ENCODE data around the gene RMRP. TPM values are rescaled to one million over a fixed set of nuclear protein-coding genes. Genes with fewer than 3 reads are reported as not detected.

RMRP gene
- total RNA-seq, 4 donors from 2014 or later = 649 to 2,915 (median 1,530) TPM

DNA sequence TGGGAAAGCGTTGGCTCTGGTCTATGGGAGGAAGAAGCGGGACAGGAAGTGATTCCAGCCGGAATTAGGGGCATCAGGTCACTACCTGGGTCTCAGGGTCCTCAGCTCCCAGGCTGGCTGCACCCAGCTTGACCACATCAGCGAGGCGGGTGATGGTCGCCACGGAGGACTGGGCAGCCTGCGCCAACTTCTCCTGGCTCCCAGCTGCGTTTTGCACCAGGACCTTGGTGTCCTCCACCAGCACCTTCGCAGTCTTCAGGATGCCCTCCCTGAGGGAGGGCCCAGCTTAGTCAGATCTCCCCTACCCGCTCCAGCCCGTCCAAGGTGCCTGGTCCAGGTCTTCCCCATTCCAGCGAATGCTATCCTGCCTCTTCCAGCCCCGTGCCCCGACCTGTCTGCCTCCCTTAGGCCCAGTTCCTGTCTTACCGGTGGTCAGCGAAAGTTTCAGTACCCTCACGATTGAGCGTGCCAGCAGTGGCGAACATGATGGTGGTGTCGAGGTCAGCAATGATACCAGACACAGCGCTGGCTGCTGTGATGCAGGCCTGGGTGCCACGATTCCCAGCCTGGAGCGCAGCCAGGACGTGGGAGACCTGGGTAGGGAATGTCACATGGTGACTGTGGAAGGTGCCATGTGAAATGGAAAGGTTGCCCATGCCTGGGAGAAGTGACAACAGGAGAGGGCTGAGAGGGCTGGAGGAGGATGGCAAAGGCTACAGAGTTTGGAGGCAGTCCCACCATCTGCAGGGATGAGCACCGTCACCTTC lies 46.3 kb upstream of the RMRP start:
- TF ChIP-seq POLR2A (IDR thresholded peaks at IDR 0.05) (no peak), EP300 (IDR thresholded peaks at IDR 0.05) (no peak)
- TF ChIP-seq, protein P1, sequence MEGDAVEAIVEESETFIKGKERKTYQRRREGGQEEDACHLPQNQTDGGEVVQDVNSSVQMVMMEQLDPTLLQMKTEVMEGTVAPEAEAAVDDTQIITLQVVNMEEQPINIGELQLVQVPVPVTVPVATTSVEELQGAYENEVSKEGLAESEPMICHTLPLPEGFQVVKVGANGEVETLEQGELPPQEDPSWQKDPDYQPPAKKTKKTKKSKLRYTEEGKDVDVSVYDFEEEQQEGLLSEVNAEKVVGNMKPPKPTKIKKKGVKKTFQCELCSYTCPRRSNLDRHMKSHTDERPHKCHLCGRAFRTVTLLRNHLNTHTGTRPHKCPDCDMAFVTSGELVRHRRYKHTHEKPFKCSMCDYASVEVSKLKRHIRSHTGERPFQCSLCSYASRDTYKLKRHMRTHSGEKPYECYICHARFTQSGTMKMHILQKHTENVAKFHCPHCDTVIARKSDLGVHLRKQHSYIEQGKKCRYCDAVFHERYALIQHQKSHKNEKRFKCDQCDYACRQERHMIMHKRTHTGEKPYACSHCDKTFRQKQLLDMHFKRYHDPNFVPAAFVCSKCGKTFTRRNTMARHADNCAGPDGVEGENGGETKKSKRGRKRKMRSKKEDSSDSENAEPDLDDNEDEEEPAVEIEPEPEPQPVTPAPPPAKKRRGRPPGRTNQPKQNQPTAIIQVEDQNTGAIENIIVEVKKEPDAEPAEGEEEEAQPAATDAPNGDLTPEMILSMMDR (IDR thresholded peaks at IDR 0.05) = no peak
- Histone ChIP-seq H3K27me3 (no peaks in the 10 kb centered on the region), H3K9me3 (no peaks in the 10 kb centered on the region), H3K27ac (no peak overlapping the region), H3K36me3 (peaks cover 17 to 100% (median 78%) of the 10 kb centered on the region in 3 donors), H3K4me1 (no peaks in the 10 kb centered on the region), H3K4me3 (no peak overlapping the region)
- WGBS, 2 donors = 92 to 93% methylated on average over 26 of the region's 26 CpGs
- no peak for DNase-seq (ENCODE audit: low spot score in 2 of 2)

DNA sequence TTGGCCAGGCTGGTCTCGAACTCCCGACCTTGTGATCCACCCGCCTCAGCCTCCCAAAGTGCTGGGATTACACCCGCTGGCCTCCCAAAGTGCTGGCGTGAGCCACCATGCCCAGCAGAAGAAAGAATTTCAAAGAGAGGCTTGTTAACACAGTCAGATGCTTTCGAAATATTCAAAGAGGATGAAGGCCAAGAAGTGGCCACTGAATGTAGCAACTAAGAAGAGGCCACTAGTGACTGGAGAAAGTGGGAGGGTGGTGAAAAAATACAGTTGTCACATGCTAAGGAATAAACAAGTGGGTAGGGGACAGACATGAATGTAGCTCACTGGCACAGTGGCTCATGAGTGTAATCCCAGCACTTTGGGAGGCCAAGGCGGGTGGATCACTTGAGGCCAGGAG lies 44.9 kb upstream of the RMRP start:
- Histone ChIP-seq H3K27me3 (no peaks in the 10 kb centered on the region), H3K4me3 (no peak overlapping the region), H3K9me3 (no peaks in the 10 kb centered on the region), H3K27ac (no peak overlapping the region), H3K4me1 (peaks cover 0 to under 1% (median 0%) of the 10 kb centered on the region in 4 donors), H3K36me3 (peaks cover 17 to 100% (median 79%) of the 10 kb centered on the region in 3 donors)
- DNase-seq (ENCODE audit: low spot score in 2 of 2) = no peak
- WGBS, 2 donors = 89 to 97% methylated on average over 7 of the region's 7 CpGs
- TF ChIP-seq, protein P1 (IDR thresholded peaks at IDR 0.05) = no peak
- TF ChIP-seq EP300 (IDR thresholded peaks at IDR 0.05) (no peak), POLR2A (IDR thresholded peaks at IDR 0.05) (no peak)

DNA sequence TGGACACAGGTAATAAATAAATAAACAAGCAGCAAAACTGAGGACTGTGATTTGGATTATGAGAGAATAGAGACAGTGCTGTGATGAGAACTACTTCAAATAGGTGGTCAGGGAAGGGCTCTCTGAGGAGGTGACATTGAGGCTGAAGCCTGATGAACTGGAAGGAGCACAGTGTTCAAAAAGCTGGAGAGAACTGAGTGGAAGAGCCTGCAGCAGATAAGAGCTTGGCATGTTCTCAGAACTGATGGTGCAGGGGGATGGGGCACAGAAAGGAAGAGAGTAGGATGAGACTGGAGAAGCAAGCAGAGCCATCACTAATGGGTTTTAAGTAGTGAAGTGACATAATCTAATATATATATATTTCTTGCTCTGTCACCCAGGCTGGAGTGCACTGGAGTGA lies 43.1 kb upstream of the RMRP start:
- Histone ChIP-seq H3K36me3 (peaks cover 12 to 99% (median 64%) of the 10 kb centered on the region in 3 donors), H3K27me3 (no peaks in the 10 kb centered on the region), H3K4me1 (peaks cover 0 to 18% (median 4%) of the 10 kb centered on the region in 4 donors), H3K27ac (no peak overlapping the region), H3K9me3 (no peaks in the 10 kb centered on the region), H3K4me3 (no peak overlapping the region)
- DNase-seq (ENCODE audit: low spot score in 2 of 2) = no peak
- TF ChIP-seq EP300 (IDR thresholded peaks at IDR 0.05) (no peak), POLR2A (IDR thresholded peaks at IDR 0.05) (no peak)
- TF ChIP-seq, protein P1 (IDR thresholded peaks at IDR 0.05) = no peak

DNA sequence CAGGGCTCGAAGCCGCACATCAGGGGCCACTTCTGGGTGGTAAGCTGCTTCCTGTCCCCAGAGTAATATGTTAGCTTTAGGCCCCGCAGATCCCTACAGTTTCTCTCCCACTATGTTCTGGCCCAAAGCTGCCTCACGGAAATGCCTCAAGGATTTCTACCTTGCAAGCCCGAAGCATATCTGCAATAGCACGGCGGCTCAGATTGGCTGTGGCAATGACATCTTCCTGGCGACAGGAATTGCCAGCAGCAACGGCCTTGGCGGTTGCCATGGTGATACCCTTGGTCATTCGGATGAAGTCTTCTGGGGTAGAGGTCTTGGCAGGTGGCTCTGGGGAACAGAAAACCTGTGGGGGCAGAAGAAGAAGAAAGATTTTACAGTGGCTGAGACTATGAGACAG lies 42.2 kb upstream of the RMRP start:
- WGBS, 2 donors = 83 to 85% methylated on average over 11 of the region's 11 CpGs
- no peak for DNase-seq (ENCODE audit: low spot score in 2 of 2)
- no peaks in the 10 kb centered on the region for H3K9me3 ChIP-seq
- no peak overlapping the region for H3K4me3 ChIP-seq
- H3K36me3 ChIP-seq = peaks cover 6 to 94% (median 58%) of the 10 kb centered on the region in 3 donors
- peaks cover 0 to 21% (median 4%) of the 10 kb centered on the region in 4 donors for H3K4me1 ChIP-seq
- no peak overlapping the region for H3K27ac ChIP-seq
- TF ChIP-seq POLR2A (IDR thresholded peaks at IDR 0.05) (no peak), EP300 (IDR thresholded peaks at IDR 0.05) (no peak)
- TF ChIP-seq, protein P1 (IDR thresholded peaks at IDR 0.05) = no peak
- no peaks in the 10 kb centered on the region for H3K27me3 ChIP-seq

DNA sequence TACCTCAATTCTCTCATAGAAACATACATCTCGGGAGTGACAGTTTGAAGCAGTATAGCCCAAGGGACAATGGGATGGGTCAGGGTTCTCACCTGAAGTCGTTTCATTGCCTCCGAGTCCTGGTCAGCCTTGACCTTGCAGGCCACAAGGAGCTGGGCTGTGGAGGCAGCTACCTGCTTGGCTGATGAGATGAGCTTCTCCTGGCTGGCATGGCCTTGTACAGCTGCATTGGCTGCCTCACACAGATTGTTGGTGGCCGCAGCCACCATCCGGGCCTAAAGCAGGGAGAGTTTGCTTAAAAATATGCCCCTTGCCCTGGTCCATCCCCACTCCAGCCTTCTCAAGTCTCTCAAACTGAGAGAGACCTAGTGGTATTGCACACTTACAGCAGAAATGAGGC lies 40.4 kb upstream of the RMRP start:
- no peaks in the 10 kb centered on the region for H3K9me3 ChIP-seq
- H3K4me1 ChIP-seq = peaks cover 0 to 29% (median 4%) of the 10 kb centered on the region in 4 donors
- no peak overlapping the region for H3K4me3 ChIP-seq
- WGBS, 2 donors = 81 to 92% methylated on average over 5 of the region's 5 CpGs
- TF ChIP-seq POLR2A (IDR thresholded peaks at IDR 0.05) (no peak), EP300 (IDR thresholded peaks at IDR 0.05) (no peak)
- TF ChIP-seq, protein P1 (IDR thresholded peaks at IDR 0.05) = no peak
- no peak for DNase-seq (ENCODE audit: low spot score in 2 of 2)
- H3K27ac ChIP-seq = no peak overlapping the region
- H3K27me3 ChIP-seq = no peaks in the 10 kb centered on the region
- peaks cover 0 to 76% (median 41%) of the 10 kb centered on the region in 3 donors for H3K36me3 ChIP-seq
